Ureter (tissue), 1 donor: ENCODE measurements around the gene NPAS1. TPM values are rescaled to one million over a fixed set of nuclear protein-coding genes. Genes with fewer than 3 reads are reported as not detected.

Experiments used
- DNase-seq: peaks from one replicate; pipeline ENCODE4 v3.0.0-alpha.2; 2020; ENCODE audit warnings: low spot score
- total RNA-seq: library from RNA; stranded (reverse); gene quantifications from one replicate; pipeline ENCODE4 v1.2.4, GENCODE V29; 2023
- donor health status: DM: yes; HTN: yes; CAD: no.

The NPAS1 gene
- total RNA-seq, 1 donor from 2014 or later: not detected

GRCh38 chr19:47020132-47020805 lies 632 bp downstream of the NPAS1 start:
- no peak for DNase-seq

- DNase-seq: no peak
These were observed 1.4 kb downstream of the NPAS1 start for GRCh38 chr19:47020992-47021496.

GRCh38 chr19:47021536-47022139 lies 2.0 kb downstream of the NPAS1 start:
- no peak for DNase-seq

- DNase-seq: no peak
These were observed 2.5 kb downstream of the NPAS1 start for GRCh38 chr19:47022140-47022536.

- DNase-seq: no peak
These were observed 3.2 kb downstream of the NPAS1 start for GRCh38 chr19:47022541-47023447.

GRCh38 chr19:47023448-47023794 lies 3.8 kb downstream of the NPAS1 start:
- DNase-seq: no peak

GRCh38 chr19:47024502-47024901 lies 4.9 kb downstream of the NPAS1 start:
- no peak for DNase-seq

GRCh38 chr19:47026156-47026555 lies 6.5 kb downstream of the NPAS1 start:
- no peak for DNase-seq

GRCh38 chr19:47026889-47027288 lies 7.3 kb downstream of the NPAS1 start:
- DNase-seq: no peak

GRCh38 chr19:47027586-47028088 lies 8.0 kb downstream of the NPAS1 start:
- no peak for DNase-seq

GRCh38 chr19:47028195-47028601 lies 8.6 kb downstream of the NPAS1 start:
- DNase-seq: no peak

GRCh38 chr19:47032171-47032811 lies 12.7 kb downstream of the NPAS1 start:
- no peak for DNase-seq

GRCh38 chr19:47035127-47036096 lies 15.8 kb downstream of the NPAS1 start:
- peak; percentile 93 for DNase-seq

GRCh38 chr19:47036097-47036651 lies 16.5 kb downstream of the NPAS1 start:
- DNase-seq: no peak

GRCh38 chr19:47037766-47038165 lies 18.1 kb downstream of the NPAS1 start:
- DNase-seq: no peak

GRCh38 chr19:47039239-47039874 lies 19.7 kb downstream of the NPAS1 start:
- DNase-seq: no peak

GRCh38 chr19:47040869-47041268 lies 21.2 kb downstream of the NPAS1 start:
- no peak for DNase-seq

- no peak for DNase-seq
These were observed 25.6 kb downstream of the NPAS1 start for GRCh38 chr19:47044946-47045866.
